NCI-H510A treated with DMSO at 0.1 percent for 48 hours (cell line): Measurements from ENCODE around the gene HIF3A.
"Not testable (repeated sequence)": the region's sequence is repeated elsewhere in the genome, so short reads cannot be mapped to it uniquely, and the experiment has no call there.

ENCODE experiments used
- DNase-seq: peaks from one replicate; lab custom pipeline; 2025; lab: John Stamatoyannopoulos, UW

The HIF3A gene

DNA sequence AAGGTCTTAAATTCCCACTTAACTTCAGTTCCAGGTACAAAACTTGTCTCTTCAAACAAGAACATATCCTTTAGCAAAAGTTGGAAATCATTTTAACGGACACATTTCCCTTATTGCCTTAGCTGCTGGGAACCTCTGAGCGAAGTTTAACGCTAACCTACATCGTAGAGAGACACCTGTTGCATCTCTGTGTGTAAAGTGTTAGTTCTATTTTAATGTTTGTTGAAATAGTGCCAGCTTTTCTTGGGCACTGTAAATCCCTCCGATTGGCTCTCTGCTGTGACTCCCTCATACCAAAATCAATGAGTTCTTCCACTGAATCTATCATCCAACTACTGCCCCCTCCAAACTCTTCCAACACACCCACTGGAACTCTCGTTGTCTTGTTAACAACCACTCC is 2.3 kb upstream of the HIF3A start:
- no peak for DNase-seq

GRCh38 chr19:46295401-46296201 is 1.2 kb upstream of the HIF3A start:
- DNase-seq = no peak

DNA sequence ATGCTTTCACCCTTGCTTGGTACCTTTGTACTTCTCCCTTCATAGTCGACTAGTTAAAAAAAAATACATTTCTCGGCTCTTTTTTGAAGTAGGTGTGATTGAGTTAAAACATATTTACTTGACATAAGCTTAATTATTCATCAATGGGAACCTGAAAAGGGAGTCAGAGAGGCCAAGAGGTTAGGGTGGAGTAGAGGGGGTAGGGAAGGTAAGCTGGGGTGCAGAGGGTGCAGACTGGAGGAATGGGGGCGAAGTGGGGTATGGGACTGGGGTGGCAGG is 701 bp upstream of the HIF3A start:
- DNase-seq = no peak

GRCh38 chr19:46297700-46298478 is 1.0 kb downstream of the HIF3A start:
- no peak for DNase-seq

GRCh38 chr19:46298479-46299003 is 1.7 kb downstream of the HIF3A start:
- DNase-seq = no peak

- DNase-seq = peak; percentile 87
Observed at GRCh38 chr19:46299004-46299509, 2.2 kb downstream of the HIF3A start.

DNA sequence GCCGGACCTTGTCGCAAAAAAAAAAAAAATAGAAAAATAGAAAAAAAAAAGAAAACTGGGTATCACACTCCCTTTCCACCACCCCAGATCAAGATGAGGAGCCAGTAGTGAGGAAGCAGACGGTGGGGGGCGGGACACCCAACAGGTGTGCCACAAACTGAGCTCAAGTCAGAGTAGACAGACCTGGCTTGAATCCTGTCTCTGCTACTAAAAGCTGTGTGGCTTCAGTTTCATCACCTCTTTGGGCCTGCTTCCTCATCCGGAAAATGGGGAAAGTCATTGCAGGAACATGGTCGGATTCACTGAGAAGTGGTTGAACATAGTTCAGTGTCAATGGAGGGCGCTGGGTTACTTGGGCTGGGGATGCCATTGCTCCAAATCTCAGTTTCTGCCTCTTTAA is 2.9 kb downstream of the HIF3A start:
- DNase-seq = no peak

- DNase-seq = no peak
Observed at GRCh38 chr19:46303322-46303690, 6.5 kb downstream of the HIF3A start.

GRCh38 chr19:46303691-46304397 is 7.0 kb downstream of the HIF3A start:
- DNase-seq = no peak

DNA sequence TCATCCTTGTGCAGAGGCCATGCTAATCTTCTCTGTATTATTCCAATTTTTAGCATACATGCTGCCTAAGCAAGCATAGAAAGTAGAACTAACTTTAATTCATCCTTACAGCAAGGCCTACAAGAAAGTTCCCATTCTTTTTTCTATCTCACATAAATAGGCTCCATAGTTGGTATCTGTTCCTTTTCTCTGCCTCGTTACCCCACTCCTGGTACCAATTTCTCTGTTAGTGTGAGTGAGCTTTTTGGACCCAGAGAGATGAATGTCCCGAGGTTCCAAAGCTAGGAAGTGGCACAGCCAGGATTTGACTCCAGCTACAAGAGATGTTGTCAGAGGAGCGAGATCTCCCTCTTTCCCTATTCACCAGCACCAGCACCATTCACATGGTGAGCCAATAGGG is 9.7 kb downstream of the HIF3A start:
- no peak for DNase-seq

- no peak for DNase-seq
Observed at GRCh38 chr19:46308510-46308909, 11.7 kb downstream of the HIF3A start.

DNA sequence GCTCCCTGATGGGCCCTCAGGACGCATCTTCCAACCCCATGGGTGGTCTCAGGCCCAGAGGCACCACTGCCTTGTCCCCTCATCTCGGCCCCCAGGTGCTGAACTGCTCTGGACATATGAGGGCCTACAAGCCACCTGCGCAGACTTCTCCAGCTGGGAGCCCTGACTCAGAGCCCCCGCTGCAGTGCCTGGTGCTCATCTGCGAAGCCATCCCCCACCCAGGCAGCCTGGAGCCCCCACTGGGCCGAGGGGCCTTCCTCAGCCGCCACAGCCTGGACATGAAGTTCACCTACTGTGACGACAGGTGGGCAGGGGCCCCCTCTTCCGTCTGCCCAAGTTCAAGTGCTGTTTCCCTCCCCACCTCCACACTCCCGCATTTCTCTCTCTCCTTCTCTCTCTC is 12.2 kb downstream of the HIF3A start:
- no peak for DNase-seq

DNA sequence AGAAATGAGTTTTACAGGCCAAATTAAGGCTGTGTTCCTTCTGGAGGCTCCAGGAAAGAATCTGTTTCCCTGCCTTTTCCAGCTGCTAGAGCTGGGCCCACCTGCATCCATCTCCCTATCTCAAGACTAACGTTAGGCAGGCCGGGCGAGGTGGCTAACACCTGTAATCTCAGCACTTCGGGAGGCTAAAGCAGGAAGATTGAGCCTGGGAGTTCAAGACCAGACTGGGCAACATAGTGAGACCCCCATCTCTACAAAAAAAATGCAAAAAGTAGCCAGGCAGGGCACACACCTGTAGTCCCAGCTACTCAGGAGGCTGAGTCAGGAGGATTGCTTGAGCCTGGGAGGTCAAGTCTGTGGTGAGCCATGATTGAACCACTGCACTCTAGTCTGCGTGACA is 14.6 kb downstream of the HIF3A start:
- no peak for DNase-seq

DNA sequence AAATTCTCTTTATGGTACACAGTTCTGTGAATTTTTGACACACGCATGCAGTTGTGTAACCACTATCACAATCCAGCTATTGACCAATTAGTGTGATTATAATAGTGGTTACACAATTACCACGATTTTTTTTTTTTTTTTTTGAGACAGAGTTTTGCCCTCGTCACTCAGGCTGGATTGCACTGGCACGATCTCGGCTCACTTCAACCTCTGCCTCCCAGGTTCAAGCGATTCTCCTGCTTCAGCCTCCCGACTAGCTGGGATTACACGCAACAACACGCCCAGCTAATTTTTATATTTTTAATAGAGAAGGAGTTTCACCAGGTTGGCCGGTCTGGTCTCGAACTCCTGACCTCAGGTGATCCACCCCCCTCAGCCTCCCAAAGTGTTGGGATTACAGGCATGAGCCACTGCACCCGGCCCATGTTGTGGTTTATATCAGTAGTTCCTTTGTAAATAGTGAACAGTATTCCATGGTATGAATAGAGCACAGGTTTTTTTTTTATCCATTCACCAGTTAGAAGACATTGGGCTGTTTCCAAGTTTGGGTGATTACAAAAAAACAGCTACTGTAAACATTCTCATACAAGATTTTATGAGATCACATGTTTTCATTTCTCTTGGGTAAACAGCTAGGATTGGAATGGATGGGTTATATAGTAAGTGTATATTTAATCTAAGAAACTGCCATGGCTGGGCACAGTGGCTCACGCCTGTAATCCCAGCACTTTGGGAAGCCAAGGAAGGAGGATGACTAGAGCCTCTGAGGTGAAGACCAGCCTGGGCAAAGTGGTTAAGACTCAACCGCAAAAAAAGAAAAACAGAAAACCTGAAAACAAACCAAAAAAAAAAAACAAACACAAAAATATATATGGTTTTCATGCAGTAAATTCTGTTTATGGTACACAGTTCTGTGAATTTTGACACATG is 17.0 kb downstream of the HIF3A start:
- DNase-seq = not testable (repeated sequence)

DNA sequence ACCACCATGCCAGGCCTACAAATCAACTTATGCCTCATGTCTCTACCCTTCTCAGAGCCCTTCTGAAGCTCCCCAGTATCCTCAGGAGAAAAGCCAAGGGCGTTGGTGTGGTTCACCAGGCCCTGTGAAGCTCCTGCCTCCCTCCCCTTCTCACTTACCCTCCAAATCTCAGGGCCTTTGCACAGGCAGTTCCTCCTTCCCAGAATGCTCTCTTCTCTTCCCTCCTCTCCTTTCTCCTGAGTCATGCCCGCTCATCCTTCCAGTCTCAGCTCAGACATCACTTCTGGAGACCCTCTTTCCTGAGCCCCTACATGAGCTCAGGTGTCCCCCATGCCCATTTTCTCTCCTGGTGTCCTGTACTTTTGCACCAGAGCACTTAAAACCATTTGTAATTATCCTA is 20.5 kb downstream of the HIF3A start:
- no peak for DNase-seq

DNA sequence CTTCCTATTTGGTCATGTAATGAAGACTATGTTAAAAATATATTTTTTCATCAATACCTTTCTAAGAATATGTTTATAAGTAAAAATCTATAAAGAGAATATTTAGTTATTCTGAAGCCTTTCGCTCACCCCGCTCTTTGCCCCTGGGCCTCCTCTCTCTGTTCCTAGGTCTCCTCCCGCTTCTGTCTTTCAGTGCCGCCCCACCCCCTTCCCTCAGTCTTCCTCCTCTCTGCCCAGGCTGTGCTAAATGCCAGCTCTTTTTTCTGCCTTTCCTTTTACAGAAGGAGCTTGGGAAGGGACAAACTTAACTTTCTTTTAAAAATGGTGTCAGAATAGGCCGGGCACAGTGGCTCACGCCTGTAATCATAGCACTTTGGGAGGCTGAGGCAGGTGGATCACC is 22.8 kb downstream of the HIF3A start:
- DNase-seq = no peak

GRCh38 chr19:46320559-46320958 is 23.7 kb downstream of the HIF3A start:
- DNase-seq = no peak

- DNase-seq = no peak
Observed at GRCh38 chr19:46321653-46322052, 24.8 kb downstream of the HIF3A start.

- DNase-seq = not testable (repeated sequence)
Observed at GRCh38 chr19:46323227-46323626, 26.4 kb downstream of the HIF3A start.

GRCh38 chr19:46324277-46324676 is 27.4 kb downstream of the HIF3A start:
- no peak for DNase-seq

- DNase-seq = no peak
Observed at GRCh38 chr19:46326608-46327007, 29.8 kb downstream of the HIF3A start.

DNA sequence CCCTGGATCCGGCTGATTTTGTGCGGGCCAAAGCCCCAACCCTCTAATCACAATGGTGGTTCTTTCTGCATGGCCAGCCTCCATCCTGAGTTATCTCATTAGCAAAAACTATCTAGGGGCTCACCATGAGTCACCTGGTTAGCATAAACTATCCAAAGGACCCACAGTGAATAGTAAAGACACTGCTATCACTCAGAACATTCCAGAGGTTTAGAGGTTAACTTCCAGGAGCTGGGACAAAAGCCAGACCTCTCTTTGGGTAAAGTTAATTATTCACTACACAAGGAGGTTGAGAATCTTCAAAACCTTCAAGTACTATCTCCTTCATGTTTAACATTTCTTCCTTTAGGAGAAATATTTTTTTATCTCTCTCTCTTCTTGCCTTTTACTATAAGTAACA is 31.2 kb downstream of the HIF3A start:
- no peak for DNase-seq
